K562 (cell line): ENCODE data around the gene ZNF222.

Source experiments
- ADNP ChIP-seq: fragments of 200-800 bp; sonication (Bioruptor generic); IDR thresholded peaks from 2 replicates; pipeline ENCODE4 v1.6.1; 2016; ENCODE audit warnings: missing genetic modification characterization, missing compliant biosample characterization
- ARID1B ChIP-seq: fragments of 450-650 bp; IDR thresholded peaks from 2 replicates; pipeline ENCODE4 v1.6.1; 2016; ENCODE audit warnings: antibody characterized with exemption, mild to moderate bottlenecking, inconsistent platforms
- MYC ChIP-seq, 2 experiments: fragments of 250-450 bp in 1 of 2; sonication (Bioruptor Pico) in 1 of 2; IDR thresholded peaks; 2 replicates each; pipeline versions ENCODE4 v1.5.1 to v1.6.1; 2012 to 2021; ENCODE audit warnings: low read depth in 2 of 2, borderline replicate concordance in 1 of 2, improper control_type of control experiment in 1 of 2, low read length in 1 of 2, mild to moderate bottlenecking in 1 of 2, moderate library complexity in 1 of 2
- POLR2AphosphoS5 ChIP-seq: IDR thresholded peaks from 2 replicates; pipeline ENCODE4 v1.6.1; 2011; ENCODE audit warnings: mild to moderate bottlenecking, low read depth, low read length, moderate library complexity; ENCODE audit not compliant: control insufficient read depth, insufficient read depth
- RCOR1 ChIP-seq, 2 experiments: IDR thresholded peaks; 2 replicates each; pipeline ENCODE4 v1.6.1; 2012; ENCODE audit warnings: low read depth in 2 of 2, low read length in 2 of 2, borderline replicate concordance in 1 of 2, improper control_type of control experiment in 1 of 2
- ZKSCAN1 ChIP-seq: fragments of 150-350 bp; IDR thresholded peaks from 2 replicates; pipeline ENCODE4 v1.6.1; 2016; ENCODE audit warnings: low read depth, low read length
- TF ChIP-seq, protein P1 (sequence below), 3 experiments: IDR thresholded peaks in 2 of 3; conservative IDR thresholded peaks in 1 of 3; 2 replicates each; pipeline ENCODE4 v1.5.1; 2011 to 2012; ENCODE audit warnings: low read length in 3 of 3, mild to moderate bottlenecking in 3 of 3, control low read depth in 2 of 3, improper control_type of control experiment in 1 of 3, inconsistent platforms in 1 of 3, low read depth in 1 of 3, mixed read lengths in 1 of 3, moderate library complexity in 1 of 3; ENCODE audit not compliant: insufficient read depth in 2 of 3
- TF ChIP-seq, protein P2 (sequence below): fragments of 450-650 bp; conservative IDR thresholded peaks from 2 replicates; pipeline ENCODE4 v1.6.1; 2016; ENCODE audit warnings: missing genetic modification characterization, low read depth, mild to moderate bottlenecking, missing compliant biosample characterization, moderate library complexity

DNA sequence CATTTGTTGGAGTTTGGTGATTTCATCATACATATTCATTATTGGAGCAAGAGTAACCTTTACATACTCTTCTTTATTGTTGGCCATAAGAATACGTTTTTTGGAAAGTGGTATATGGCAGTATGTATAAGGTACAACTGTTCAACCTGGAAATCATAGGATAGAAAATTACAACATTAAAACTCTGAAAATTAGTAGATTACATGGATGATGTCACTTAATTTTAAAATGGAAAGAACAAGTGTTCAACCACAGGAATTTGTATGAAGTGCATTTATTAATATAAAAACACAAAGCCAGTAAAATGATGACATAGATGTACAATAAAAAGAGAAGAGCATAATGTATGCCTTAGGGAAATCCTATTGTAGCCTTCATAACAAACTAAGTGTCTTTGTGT, 48.4 kb upstream of the ZNF222 start:
- TF ChIP-seq ARID1B (no peak), POLR2AphosphoS5 (no peak), ZKSCAN1 (no peak), RCOR1 (IDR thresholded peaks at IDR 0.05; ENCODE audit: borderline replicate concordance in 1 of 2, low read depth in 2 of 2, low read length in 2 of 2) (no peak), MYC (IDR thresholded peaks at IDR 0.05; ENCODE audit: low read depth, low read length) (no peak), MYC (CRISPR knock-in tag; IDR thresholded peaks at IDR 0.05; ENCODE audit: borderline replicate concordance, low read depth) (no peak), ADNP (no peak)
- TF ChIP-seq, protein P1, sequence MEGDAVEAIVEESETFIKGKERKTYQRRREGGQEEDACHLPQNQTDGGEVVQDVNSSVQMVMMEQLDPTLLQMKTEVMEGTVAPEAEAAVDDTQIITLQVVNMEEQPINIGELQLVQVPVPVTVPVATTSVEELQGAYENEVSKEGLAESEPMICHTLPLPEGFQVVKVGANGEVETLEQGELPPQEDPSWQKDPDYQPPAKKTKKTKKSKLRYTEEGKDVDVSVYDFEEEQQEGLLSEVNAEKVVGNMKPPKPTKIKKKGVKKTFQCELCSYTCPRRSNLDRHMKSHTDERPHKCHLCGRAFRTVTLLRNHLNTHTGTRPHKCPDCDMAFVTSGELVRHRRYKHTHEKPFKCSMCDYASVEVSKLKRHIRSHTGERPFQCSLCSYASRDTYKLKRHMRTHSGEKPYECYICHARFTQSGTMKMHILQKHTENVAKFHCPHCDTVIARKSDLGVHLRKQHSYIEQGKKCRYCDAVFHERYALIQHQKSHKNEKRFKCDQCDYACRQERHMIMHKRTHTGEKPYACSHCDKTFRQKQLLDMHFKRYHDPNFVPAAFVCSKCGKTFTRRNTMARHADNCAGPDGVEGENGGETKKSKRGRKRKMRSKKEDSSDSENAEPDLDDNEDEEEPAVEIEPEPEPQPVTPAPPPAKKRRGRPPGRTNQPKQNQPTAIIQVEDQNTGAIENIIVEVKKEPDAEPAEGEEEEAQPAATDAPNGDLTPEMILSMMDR (IDR thresholded peaks at IDR 0.05 in 2 of 3, conservative IDR thresholded peaks at IDR 0.05 in 1 of 3; ENCODE audit: insufficient read depth in 2 of 3, low read depth in 1 of 3, low read length in 3 of 3), result no peak
- TF ChIP-seq, protein P2, sequence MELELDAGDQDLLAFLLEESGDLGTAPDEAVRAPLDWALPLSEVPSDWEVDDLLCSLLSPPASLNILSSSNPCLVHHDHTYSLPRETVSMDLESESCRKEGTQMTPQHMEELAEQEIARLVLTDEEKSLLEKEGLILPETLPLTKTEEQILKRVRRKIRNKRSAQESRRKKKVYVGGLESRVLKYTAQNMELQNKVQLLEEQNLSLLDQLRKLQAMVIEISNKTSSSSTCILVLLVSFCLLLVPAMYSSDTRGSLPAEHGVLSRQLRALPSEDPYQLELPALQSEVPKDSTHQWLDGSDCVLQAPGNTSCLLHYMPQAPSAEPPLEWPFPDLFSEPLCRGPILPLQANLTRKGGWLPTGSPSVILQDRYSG (tag), result no peak
